PFSK-1 (cell line): Measurements from ENCODE around the gene ARHGAP15.

Source experiments
- FOXP2 ChIP-seq: optimal IDR thresholded peaks from 2 replicates; pipeline ENCODE3; 2011; ENCODE audit warnings: borderline replicate concordance, control low read depth, inconsistent platforms; ENCODE audit not compliant: insufficient read depth; ENCODE audit errors: extremely low read length, extremely low read depth
- POLR2AphosphoS5 ChIP-seq: IDR thresholded peaks from 2 replicates; pipeline ENCODE4 v1.6.1; 2012; ENCODE audit warnings: low read depth, mild to moderate bottlenecking, control low read depth, low read length, moderate library complexity
- SIN3A ChIP-seq: IDR thresholded peaks from 2 replicates; pipeline ENCODE4 v1.6.1; 2012; ENCODE audit warnings: mild to moderate bottlenecking, low read length, moderate library complexity, borderline replicate concordance; ENCODE audit not compliant: insufficient read depth
- TAF1 ChIP-seq: IDR thresholded peaks from 2 replicates; pipeline ENCODE4 v1.6.1; 2012; ENCODE audit warnings: low read length, control low read depth, borderline replicate concordance; ENCODE audit not compliant: insufficient read depth
- TF ChIP-seq, protein P1 (sequence below), 2 experiments: IDR thresholded peaks; 2 replicates each; pipeline versions ENCODE4 v1.6.1 to v1.8.0; 2011 to 2012; ENCODE audit warnings: low read depth in 2 of 2, low read length in 2 of 2, control low read depth in 1 of 2, inconsistent platforms in 1 of 2, mild to moderate bottlenecking in 1 of 2, moderate library complexity in 1 of 2; ENCODE audit not compliant: insufficient read depth in 1 of 2

Gene ARHGAP15

DNA sequence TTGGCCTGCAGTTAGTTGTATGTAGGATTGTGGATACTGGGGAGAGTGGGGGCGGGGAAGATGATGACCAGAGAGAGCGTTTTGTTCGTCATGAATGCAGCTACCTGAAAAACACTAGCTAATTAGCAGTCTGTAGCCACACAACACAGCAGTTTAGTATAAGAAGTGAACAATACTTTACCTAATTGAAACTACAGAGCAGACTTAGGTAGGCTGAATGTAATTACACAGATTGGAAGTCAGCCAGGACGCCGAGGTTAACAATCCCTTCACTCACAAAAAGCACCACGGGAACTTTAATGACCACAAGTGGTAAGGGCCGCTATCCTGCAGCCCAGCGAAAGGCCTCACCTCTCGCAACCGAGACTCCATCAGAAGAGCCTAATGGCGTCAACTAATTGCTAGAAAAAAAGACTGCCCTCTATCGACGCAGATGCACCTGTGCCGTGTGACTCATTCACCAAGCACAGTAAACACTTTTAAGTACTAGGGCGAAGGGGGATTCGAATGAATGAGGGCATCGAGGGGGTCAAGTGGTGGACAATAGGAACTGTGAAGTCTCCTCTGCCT, 591.0 kb downstream of the ARHGAP15 start:
- TF ChIP-seq FOXP2 (no peak), SIN3A (no peak), POLR2AphosphoS5 (no peak), TAF1 (no peak)
- TF ChIP-seq, protein P1, sequence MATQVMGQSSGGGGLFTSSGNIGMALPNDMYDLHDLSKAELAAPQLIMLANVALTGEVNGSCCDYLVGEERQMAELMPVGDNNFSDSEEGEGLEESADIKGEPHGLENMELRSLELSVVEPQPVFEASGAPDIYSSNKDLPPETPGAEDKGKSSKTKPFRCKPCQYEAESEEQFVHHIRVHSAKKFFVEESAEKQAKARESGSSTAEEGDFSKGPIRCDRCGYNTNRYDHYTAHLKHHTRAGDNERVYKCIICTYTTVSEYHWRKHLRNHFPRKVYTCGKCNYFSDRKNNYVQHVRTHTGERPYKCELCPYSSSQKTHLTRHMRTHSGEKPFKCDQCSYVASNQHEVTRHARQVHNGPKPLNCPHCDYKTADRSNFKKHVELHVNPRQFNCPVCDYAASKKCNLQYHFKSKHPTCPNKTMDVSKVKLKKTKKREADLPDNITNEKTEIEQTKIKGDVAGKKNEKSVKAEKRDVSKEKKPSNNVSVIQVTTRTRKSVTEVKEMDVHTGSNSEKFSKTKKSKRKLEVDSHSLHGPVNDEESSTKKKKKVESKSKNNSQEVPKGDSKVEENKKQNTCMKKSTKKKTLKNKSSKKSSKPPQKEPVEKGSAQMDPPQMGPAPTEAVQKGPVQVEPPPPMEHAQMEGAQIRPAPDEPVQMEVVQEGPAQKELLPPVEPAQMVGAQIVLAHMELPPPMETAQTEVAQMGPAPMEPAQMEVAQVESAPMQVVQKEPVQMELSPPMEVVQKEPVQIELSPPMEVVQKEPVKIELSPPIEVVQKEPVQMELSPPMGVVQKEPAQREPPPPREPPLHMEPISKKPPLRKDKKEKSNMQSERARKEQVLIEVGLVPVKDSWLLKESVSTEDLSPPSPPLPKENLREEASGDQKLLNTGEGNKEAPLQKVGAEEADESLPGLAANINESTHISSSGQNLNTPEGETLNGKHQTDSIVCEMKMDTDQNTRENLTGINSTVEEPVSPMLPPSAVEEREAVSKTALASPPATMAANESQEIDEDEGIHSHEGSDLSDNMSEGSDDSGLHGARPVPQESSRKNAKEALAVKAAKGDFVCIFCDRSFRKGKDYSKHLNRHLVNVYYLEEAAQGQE (IDR thresholded peaks at IDR 0.05; ENCODE audit: insufficient read depth in 1 of 2, low read depth in 2 of 2, low read length in 2 of 2), result no peak

DNA sequence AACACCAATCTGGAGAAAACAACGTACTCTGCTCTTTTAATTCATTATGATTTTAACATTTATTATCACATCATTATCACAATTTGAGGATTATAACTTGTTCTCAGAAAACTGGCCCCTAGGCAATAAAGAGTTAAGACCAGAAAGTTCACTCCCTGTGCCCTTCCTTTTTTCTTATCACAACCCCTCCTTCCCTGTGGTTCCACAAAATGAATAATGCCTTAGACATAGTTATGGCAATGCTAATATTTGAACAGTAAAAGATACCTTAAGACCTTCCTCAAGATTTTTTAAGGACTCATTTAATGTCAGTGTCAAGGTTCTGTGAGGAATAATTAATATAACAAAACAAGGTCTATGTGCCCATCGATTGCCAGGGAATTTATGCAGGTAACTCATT, 596.2 kb downstream of the ARHGAP15 start:
- TF ChIP-seq, protein P1 (IDR thresholded peaks at IDR 0.05; ENCODE audit: insufficient read depth in 1 of 2, low read depth in 2 of 2, low read length in 2 of 2), result no peak
- TF ChIP-seq POLR2AphosphoS5 (no peak), FOXP2 (no peak), TAF1 (no peak), SIN3A (no peak)

DNA sequence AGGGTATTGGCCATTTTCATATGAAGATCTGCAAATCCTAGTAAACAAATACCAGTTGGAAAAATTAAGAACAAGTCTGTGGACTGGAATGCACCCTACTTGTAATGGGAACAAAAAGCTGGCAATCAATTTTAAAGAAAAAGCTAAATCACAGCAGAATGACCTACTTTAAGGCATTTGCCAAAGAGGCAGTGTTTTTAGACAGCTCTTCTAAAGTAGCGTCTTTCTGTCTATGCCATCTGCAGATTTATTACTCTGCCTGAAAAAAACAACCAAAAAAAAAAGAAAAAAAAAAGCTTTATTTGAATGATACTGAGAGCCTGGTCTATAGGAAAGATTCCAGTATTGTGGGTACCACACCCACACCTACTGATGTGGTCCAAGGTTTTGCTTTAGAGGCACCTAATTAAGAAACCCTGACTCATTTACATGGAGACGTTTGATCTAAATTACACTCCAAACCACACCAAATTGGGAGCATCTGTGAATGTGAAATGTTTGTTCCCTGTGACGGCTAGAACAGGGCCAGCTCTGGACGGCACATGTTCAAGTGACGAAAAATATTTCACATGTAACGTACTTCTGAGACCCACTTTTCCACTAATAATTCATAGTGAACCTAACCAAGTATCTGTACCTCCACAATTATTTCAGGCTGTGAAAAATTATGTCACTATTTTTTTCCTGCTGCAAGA, 597.1 kb downstream of the ARHGAP15 start:
- TF ChIP-seq SIN3A (no peak), POLR2AphosphoS5 (no peak), TAF1 (no peak), FOXP2 (no peak)
- TF ChIP-seq, protein P1 (IDR thresholded peaks at IDR 0.05; ENCODE audit: insufficient read depth in 1 of 2, low read depth in 2 of 2, low read length in 2 of 2), result no peak

DNA sequence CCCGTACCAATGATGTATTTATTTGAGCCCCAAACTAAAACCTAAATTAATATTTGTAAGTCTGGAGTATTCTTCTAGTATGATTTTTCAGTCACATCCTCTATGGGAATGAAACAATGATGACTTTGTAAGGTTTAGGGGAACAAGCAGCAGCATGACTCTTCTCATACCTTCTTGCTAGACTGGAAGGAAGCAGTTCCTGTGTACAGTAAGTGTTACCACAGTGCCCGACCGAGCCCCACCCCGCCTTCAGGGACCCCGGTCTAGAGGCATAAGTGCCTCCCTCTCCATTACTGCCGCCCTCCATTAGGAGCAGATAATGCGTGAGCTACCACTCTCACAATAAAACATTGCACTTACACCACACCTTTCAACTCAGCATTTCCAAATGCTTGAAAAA, 599.3 kb downstream of the ARHGAP15 start:
- TF ChIP-seq, protein P1 (IDR thresholded peaks at IDR 0.05; ENCODE audit: insufficient read depth in 1 of 2, low read depth in 2 of 2, low read length in 2 of 2), result no peak
